DND-41 (cell line): ENCODE data around the gene LYPLAL1.

Source experiments
- ATAC-seq: fragments of 200-7000 bp; cut with Tn5 transposase; 3 replicates; pipeline ENCODE4 v1.9.1; 2021; ENCODE audit warnings: low read depth; ENCODE audit not compliant: insufficient read depth
- DNase-seq: peaks from one replicate; pipeline ENCODE4 v3.0.0-alpha.2; 2020
- H2AFZ ChIP-seq: 2 replicates; pipeline ENCODE4 v1.6.0; 2012; ENCODE audit warnings: low read depth, low read length
- H3K27ac ChIP-seq: 2 replicates; pipeline ENCODE4 v1.5.1; 2012; ENCODE audit warnings: low read length, inconsistent platforms
- H3K27me3 ChIP-seq: fragments of 200-600 bp; sonication (generic); 2 replicates; pipeline ENCODE4 v1.6.0; 2012; ENCODE audit warnings: low read length, mild to moderate bottlenecking, inconsistent platforms; ENCODE audit not compliant: insufficient read depth, poor library complexity
- H3K36me3 ChIP-seq: 2 replicates; pipeline ENCODE4 v1.5.1; 2012; ENCODE audit warnings: low read length, inconsistent platforms; ENCODE audit not compliant: insufficient read depth
- H3K4me1 ChIP-seq: 2 replicates; pipeline ENCODE4 v1.5.1; 2012; ENCODE audit warnings: mild to moderate bottlenecking, low read length; ENCODE audit not compliant: insufficient read depth
- H3K4me2 ChIP-seq: 2 replicates; pipeline ENCODE4 v1.6.0; 2012; ENCODE audit warnings: mild to moderate bottlenecking, moderate library complexity, low read length, inconsistent platforms; ENCODE audit not compliant: insufficient read depth
- H3K4me3 ChIP-seq, 2 experiments: fragments of 200-600 bp in 1 of 2; shearing (Covaris generic) in 1 of 2; 2 replicates each; pipeline ENCODE4 v1.5.1; 2012 to 2016; ENCODE audit warnings: inconsistent platforms in 2 of 2, low read length in 2 of 2, mild to moderate bottlenecking in 2 of 2, low read depth in 1 of 2, moderate library complexity in 1 of 2
- H3K79me2 ChIP-seq: 2 replicates; pipeline ENCODE4 v1.6.0; 2012; ENCODE audit warnings: low read length, inconsistent platforms; ENCODE audit not compliant: insufficient read depth
- H3K9ac ChIP-seq: 2 replicates; pipeline ENCODE4 v1.6.0; 2012; ENCODE audit warnings: low read depth, mild to moderate bottlenecking, inconsistent platforms, low read length, moderate library complexity
- H3K9me3 ChIP-seq: 2 replicates; pipeline ENCODE4 v1.5.1; 2012; ENCODE audit warnings: low read length, moderate library complexity, mild to moderate bottlenecking, inconsistent platforms; ENCODE audit not compliant: insufficient read depth, severe bottlenecking
- H4K20me1 ChIP-seq: 2 replicates; pipeline ENCODE4 v1.6.0; 2012; ENCODE audit warnings: low read length; ENCODE audit not compliant: insufficient read depth
- EZH2 ChIP-seq: IDR thresholded peaks from 3 replicates; pipeline ENCODE4 v1.6.1; 2012; ENCODE audit warnings: borderline replicate concordance, low read depth, mild to moderate bottlenecking, moderate library complexity, low read length, inconsistent platforms; ENCODE audit not compliant: severe bottlenecking
- TF ChIP-seq, protein P1 (sequence below): IDR thresholded peaks from 2 replicates; pipeline ENCODE4 v1.5.1; 2012; ENCODE audit warnings: borderline replicate concordance, low read length, moderate library complexity, mild to moderate bottlenecking; ENCODE audit not compliant: poor library complexity, severe bottlenecking; ENCODE audit errors: extremely low read depth

The LYPLAL1 gene

GRCh38 chr1:219150913-219151312 lies 22.8 kb upstream of the LYPLAL1 start:
- Histone ChIP-seq H3K4me2 (no peak overlapping the region), H3K27me3 (no peaks in the 10 kb centered on the region), H3K4me1 (no peaks in the 10 kb centered on the region), H3K79me2 (no peaks in the 10 kb centered on the region), H3K9ac (no peak overlapping the region), H3K9me3 (no peaks in the 10 kb centered on the region), H3K4me3 (no peak overlapping the region), H3K27ac (no peak overlapping the region), H2AFZ (no peak overlapping the region), H4K20me1 (no peaks in the 10 kb centered on the region), H3K36me3 (no peaks in the 10 kb centered on the region)
- ATAC-seq (no peak), DNase-seq (no peak)
- TF ChIP-seq, protein P1, sequence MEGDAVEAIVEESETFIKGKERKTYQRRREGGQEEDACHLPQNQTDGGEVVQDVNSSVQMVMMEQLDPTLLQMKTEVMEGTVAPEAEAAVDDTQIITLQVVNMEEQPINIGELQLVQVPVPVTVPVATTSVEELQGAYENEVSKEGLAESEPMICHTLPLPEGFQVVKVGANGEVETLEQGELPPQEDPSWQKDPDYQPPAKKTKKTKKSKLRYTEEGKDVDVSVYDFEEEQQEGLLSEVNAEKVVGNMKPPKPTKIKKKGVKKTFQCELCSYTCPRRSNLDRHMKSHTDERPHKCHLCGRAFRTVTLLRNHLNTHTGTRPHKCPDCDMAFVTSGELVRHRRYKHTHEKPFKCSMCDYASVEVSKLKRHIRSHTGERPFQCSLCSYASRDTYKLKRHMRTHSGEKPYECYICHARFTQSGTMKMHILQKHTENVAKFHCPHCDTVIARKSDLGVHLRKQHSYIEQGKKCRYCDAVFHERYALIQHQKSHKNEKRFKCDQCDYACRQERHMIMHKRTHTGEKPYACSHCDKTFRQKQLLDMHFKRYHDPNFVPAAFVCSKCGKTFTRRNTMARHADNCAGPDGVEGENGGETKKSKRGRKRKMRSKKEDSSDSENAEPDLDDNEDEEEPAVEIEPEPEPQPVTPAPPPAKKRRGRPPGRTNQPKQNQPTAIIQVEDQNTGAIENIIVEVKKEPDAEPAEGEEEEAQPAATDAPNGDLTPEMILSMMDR, result no peak
- no peak for TF ChIP-seq EZH2

DNA sequence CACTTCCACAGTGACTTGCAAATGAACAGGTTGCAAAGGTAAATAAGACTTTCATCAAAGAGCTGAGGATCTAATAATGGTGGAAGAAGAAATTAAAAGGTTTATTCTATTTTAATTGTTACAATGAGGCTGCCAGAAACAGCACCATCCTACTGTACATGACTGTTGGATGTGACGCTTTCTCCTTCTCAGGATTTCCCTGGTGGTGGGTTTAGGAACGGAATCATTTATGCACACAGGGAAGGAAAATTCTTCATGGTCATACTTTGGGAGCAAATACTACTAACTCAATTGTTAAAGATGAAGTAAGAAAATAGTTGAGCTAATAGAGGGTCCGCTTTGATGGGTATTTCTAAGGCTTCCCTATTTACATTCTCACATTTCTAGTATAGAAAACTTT lies 22.2 kb upstream of the LYPLAL1 start:
- Histone ChIP-seq H3K27ac (no peak overlapping the region), H3K27me3 (no peaks in the 10 kb centered on the region), H3K79me2 (no peaks in the 10 kb centered on the region), H2AFZ (no peak overlapping the region), H3K4me3 (no peak overlapping the region), H3K36me3 (no peaks in the 10 kb centered on the region), H4K20me1 (no peaks in the 10 kb centered on the region), H3K9me3 (no peaks in the 10 kb centered on the region), H3K4me2 (no peak overlapping the region), H3K4me1 (no peaks in the 10 kb centered on the region), H3K9ac (no peak overlapping the region)
- TF ChIP-seq, protein P1, result no peak
- TF ChIP-seq EZH2, result no peak
- DNase-seq (no peak), ATAC-seq (no peak)

DNA sequence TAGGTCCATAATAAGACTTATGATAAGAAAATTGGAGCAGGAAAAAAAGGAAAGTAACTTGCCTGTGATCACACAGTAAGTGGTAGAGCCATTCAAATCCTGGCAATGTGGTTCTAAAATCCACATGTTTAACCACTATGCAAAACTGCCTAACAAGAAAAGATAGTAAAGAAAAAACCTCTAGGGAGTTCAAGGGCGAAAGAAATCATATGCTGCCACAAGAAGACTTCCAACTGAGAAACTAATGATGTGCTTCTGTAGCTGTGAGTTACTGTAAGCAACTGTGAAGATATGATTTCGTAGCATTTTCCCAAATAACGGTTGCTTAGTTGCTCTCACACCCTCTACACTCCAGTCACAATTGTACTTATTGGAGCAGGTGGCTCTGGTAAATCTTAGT lies 20.9 kb upstream of the LYPLAL1 start:
- DNase-seq (no peak), ATAC-seq (no peak)
- Histone ChIP-seq H3K27ac (no peak overlapping the region), H3K27me3 (peaks cover 3% of the 10 kb centered on the region), H3K9ac (no peak overlapping the region), H4K20me1 (no peaks in the 10 kb centered on the region), H3K9me3 (no peaks in the 10 kb centered on the region), H3K4me2 (no peak overlapping the region), H3K4me1 (no peaks in the 10 kb centered on the region), H2AFZ (no peak overlapping the region), H3K79me2 (no peaks in the 10 kb centered on the region), H3K36me3 (no peaks in the 10 kb centered on the region), H3K4me3 (no peak overlapping the region)
- TF ChIP-seq, protein P1, result no peak

GRCh38 chr1:219153723-219154122 lies 20.0 kb upstream of the LYPLAL1 start:
- H3K27me3 ChIP-seq, result peaks cover 3% of the 10 kb centered on the region
- no peaks in the 10 kb centered on the region for H3K4me1 ChIP-seq
- no peaks in the 10 kb centered on the region for H3K36me3 ChIP-seq
- H3K9ac ChIP-seq, result no peak overlapping the region
- no peak for TF ChIP-seq EZH2
- TF ChIP-seq, protein P1, result no peak
- H3K79me2 ChIP-seq, result no peaks in the 10 kb centered on the region
- H3K27ac ChIP-seq, result no peak overlapping the region
- H4K20me1 ChIP-seq, result no peaks in the 10 kb centered on the region
- no peak for ATAC-seq
- H3K9me3 ChIP-seq, result no peaks in the 10 kb centered on the region
- H3K4me3 ChIP-seq, result no peak overlapping the region
- H2AFZ ChIP-seq, result no peak overlapping the region
- DNase-seq, result no peak
- no peak overlapping the region for H3K4me2 ChIP-seq
